GM21360 (cell line): Measurements from ENCODE around the gene MPZL1.
"Not testable (repeated sequence)": the region's sequence is repeated elsewhere in the genome, so short reads cannot be mapped to it uniquely, and the experiment has no call there.

ENCODE experiments used
- ATAC-seq: cut with Tn5 transposase; IDR thresholded peaks from one replicate; pipeline ENCODE4 v1.9.1; 2021; ENCODE audit warnings: mild to moderate bottlenecking, moderate library complexity; ENCODE audit not compliant: unreplicated experiment

MPZL1 gene

GRCh38 chr1:167805041-167805556 lies 83.3 kb downstream of the MPZL1 start:
- ATAC-seq: no peak

- ATAC-seq: not testable (repeated sequence)
These were observed 84.5 kb downstream of the MPZL1 start for GRCh38 chr1:167806235-167806634.

- ATAC-seq: not testable (repeated sequence)
These were observed 84.9 kb downstream of the MPZL1 start for GRCh38 chr1:167806676-167807075.

- no peak for ATAC-seq
These were observed 86.3 kb downstream of the MPZL1 start for GRCh38 chr1:167808104-167808503.

- no peak for ATAC-seq
These were observed 86.9 kb downstream of the MPZL1 start for GRCh38 chr1:167808690-167809089.

GRCh38 chr1:167812972-167813371 lies 91.2 kb downstream of the MPZL1 start:
- ATAC-seq: no peak

- ATAC-seq: no peak
These were observed 93.9 kb downstream of the MPZL1 start for GRCh38 chr1:167815650-167816049.

GRCh38 chr1:167819849-167820683 lies 98.3 kb downstream of the MPZL1 start:
- ATAC-seq: peak; percentile 66

GRCh38 chr1:167820684-167821355 lies 99.0 kb downstream of the MPZL1 start:
- no peak for ATAC-seq

- no peak for ATAC-seq
These were observed 99.5 kb downstream of the MPZL1 start for GRCh38 chr1:167821356-167821685.

GRCh38 chr1:167821969-167822685 lies 100.3 kb downstream of the MPZL1 start:
- ATAC-seq: no peak

- ATAC-seq: no peak
These were observed 102.5 kb downstream of the MPZL1 start for GRCh38 chr1:167824163-167824794.

- ATAC-seq: no peak
These were observed 103.8 kb downstream of the MPZL1 start for GRCh38 chr1:167825419-167826079.

GRCh38 chr1:167826127-167826526 lies 104.3 kb downstream of the MPZL1 start:
- ATAC-seq: no peak

GRCh38 chr1:167829868-167830267 lies 108.1 kb downstream of the MPZL1 start:
- ATAC-seq: no peak

GRCh38 chr1:167830668-167831067 lies 108.9 kb downstream of the MPZL1 start:
- ATAC-seq: not testable (repeated sequence)

- ATAC-seq: no peak
These were observed 110.9 kb downstream of the MPZL1 start for GRCh38 chr1:167832693-167833092.

GRCh38 chr1:167833904-167834303 lies 112.1 kb downstream of the MPZL1 start:
- no peak for ATAC-seq

GRCh38 chr1:167836197-167836596 lies 114.4 kb downstream of the MPZL1 start:
- ATAC-seq: no peak

GRCh38 chr1:167837326-167837725 lies 115.5 kb downstream of the MPZL1 start:
- no peak for ATAC-seq
